Left ventricle myocardium inferior (tissue), 1 donor: ENCODE measurements around the gene TMEM238L. TPM values are rescaled to one million over a fixed set of nuclear protein-coding genes. Genes with fewer than 3 reads are reported as not detected.

ENCODE experiments used
- DNase-seq: peaks from one replicate; pipeline ENCODE4 v3.0.0-alpha.2; 2020
- H3K27ac ChIP-seq: fragments of 200-600 bp; replicated peaks from 2 replicates; pipeline ENCODE4 v1.8.0; 2021
- H3K27me3 ChIP-seq: fragments of 200-600 bp; 2 replicates; pipeline ENCODE4 v1.8.0; 2021; ENCODE audit warnings: low read depth
- H3K36me3 ChIP-seq: fragments of 200-600 bp; 2 replicates; pipeline ENCODE4 v1.8.0; 2021
- H3K4me1 ChIP-seq: fragments of 200-600 bp; 2 replicates; pipeline ENCODE4 v1.8.0; 2021
- H3K4me3 ChIP-seq: fragments of 200-600 bp; 2 replicates; pipeline ENCODE4 v1.8.0; 2021; ENCODE audit warnings: mild to moderate bottlenecking, moderate library complexity
- H3K9me3 ChIP-seq: fragments of 200-600 bp; replicated peaks from 2 replicates; pipeline ENCODE4 v1.8.0; 2021
- intact Hi-C: fragments of 100-400 bp; cut with micrococcal nuclease; formaldehyde crosslinking; loops from one replicate; pipeline ENCODE4 v1.11.0; 2022
- total RNA-seq: library from RNA; stranded (reverse); fragmentation: NEBNext Ultra II Directional; extraction: Animal tissue kit (Norgen Biotek cat#: 25700); gene quantifications from one replicate; pipeline ENCODE4 v1.2.1, GENCODE V29; 2021
- TF ChIP-seq, protein P1 (sequence below): fragments of 200-600 bp; IDR thresholded peaks from 2 replicates; pipeline ENCODE4 v1.8.0; 2021; ENCODE audit warnings: antibody characterized with exemption, mild to moderate bottlenecking, borderline replicate concordance
- donor health status: DM: no; HTN: yes; CAD: no; lungs with severe emphysema.

Gene TMEM238L
- total RNA-seq, 1 donor from 2014 or later = not detected

DNA sequence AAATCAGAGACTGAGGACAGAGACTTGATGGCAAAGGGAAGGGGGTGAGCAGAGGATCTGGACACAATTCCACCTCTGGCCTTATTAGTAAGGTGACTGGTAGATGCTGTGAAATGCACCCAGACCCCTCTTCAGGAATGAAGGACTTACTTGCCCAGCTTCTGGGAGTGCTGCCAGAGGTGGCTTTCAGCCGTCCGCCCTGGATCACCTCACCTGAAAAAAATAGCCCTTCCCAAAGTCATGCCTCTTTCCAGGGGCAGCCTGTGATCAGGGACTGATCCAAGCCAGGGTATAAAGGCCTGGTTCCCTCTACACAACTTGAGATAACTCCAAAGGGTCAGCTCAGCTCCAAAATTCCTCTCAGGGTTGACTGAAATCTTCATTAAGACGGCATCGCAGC lies 53.7 kb downstream of the TMEM238L start:
- Histone ChIP-seq H3K9me3 (no peaks in the 10 kb centered on the region), H3K36me3 (no peaks in the 10 kb centered on the region), H3K27ac (no peak overlapping the region), H3K4me3 (no peak overlapping the region), H3K27me3 (peaks cover 10% of the 10 kb centered on the region), H3K4me1 (no peaks in the 10 kb centered on the region)
- DNase-seq = no peak
- TF ChIP-seq, protein P1, sequence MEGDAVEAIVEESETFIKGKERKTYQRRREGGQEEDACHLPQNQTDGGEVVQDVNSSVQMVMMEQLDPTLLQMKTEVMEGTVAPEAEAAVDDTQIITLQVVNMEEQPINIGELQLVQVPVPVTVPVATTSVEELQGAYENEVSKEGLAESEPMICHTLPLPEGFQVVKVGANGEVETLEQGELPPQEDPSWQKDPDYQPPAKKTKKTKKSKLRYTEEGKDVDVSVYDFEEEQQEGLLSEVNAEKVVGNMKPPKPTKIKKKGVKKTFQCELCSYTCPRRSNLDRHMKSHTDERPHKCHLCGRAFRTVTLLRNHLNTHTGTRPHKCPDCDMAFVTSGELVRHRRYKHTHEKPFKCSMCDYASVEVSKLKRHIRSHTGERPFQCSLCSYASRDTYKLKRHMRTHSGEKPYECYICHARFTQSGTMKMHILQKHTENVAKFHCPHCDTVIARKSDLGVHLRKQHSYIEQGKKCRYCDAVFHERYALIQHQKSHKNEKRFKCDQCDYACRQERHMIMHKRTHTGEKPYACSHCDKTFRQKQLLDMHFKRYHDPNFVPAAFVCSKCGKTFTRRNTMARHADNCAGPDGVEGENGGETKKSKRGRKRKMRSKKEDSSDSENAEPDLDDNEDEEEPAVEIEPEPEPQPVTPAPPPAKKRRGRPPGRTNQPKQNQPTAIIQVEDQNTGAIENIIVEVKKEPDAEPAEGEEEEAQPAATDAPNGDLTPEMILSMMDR = no peak
- intact Hi-C loops = no loop called here

DNA sequence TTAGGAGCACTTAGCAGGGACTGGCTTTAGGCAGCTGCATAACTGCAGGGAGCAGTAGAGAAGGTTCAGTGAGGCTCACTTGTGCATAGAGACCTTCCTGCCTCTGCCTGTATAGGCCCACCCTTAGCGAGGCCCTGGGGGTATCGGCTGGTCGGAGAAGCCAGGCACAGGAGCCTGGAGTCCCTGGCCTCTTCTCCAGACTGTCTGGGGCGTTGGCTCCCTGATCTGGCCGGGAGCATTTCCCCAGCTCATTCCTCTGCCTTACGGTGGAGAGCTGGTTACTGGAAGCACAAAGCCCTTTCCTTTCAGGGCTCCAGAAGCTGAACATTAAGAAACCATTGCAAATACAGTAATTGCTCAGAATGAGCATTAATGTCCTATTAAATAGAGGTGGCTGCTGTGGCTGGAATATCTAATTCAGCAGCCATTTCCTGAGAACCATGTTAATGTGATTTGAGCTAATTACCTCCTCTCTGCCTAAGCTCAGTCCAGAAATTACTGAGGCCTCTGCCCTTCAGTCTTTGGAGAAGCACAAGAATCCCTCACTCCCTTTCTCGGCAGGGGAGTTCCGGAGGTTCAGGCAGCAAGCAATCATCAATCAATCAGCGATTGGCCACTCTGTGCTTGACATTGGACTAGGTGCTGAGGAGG lies 55.2 kb downstream of the TMEM238L start:
- Histone ChIP-seq H3K27ac (no peak overlapping the region), H3K4me3 (no peak overlapping the region), H3K4me1 (no peaks in the 10 kb centered on the region), H3K9me3 (no peaks in the 10 kb centered on the region), H3K27me3 (peaks cover 10% of the 10 kb centered on the region), H3K36me3 (no peaks in the 10 kb centered on the region)
- intact Hi-C loops = no loop called here
- DNase-seq = no peak
- TF ChIP-seq, protein P1 = no peak

DNA sequence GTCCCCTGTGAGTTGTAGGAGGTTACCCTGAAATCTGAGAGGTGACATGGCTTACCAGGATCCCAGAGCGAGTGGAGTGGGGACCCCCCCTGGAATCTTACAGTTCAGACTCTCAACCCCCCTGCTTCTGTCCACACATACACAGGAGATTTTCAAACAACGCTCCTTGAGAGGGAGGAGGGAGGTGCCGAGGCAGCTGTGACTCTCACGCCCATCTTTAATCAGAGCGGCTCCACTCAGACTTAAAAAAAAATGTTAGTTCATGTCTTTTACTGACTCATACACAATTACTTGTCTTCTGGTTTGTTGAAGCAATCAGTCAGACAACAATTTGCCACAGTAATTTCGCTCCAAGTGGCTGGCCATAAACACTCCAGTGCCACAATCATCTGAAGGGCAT lies 58.7 kb downstream of the TMEM238L start:
- Histone ChIP-seq H3K27me3 (no peaks in the 10 kb centered on the region), H3K36me3 (no peaks in the 10 kb centered on the region), H3K27ac (no peak overlapping the region), H3K9me3 (no peaks in the 10 kb centered on the region), H3K4me1 (no peaks in the 10 kb centered on the region), H3K4me3 (no peak overlapping the region)
- intact Hi-C loops = no loop called here
- TF ChIP-seq, protein P1 = no peak
- no peak for DNase-seq

Other genes starting within 250 kb of the TMEM238L start
- gene MYH3, start 146.8 kb downstream of the TMEM238L start, total RNA-seq = 0.88 TPM
- 36.8 TPM for gene SCO1, start 106.6 kb downstream of the TMEM238L start, total RNA-seq
- 4.2 TPM for gene ADPRM, start 106.5 kb downstream of the TMEM238L start, total RNA-seq
- gene TMEM220, start 74.1 kb downstream of the TMEM238L start, total RNA-seq = 6.4 TPM
- gene PIRT, start 34.0 kb upstream of the TMEM238L start, total RNA-seq = not detected